GM10266 (cell line): ENCODE data around the gene TMEM107.

Experiments
- DNase-seq: peaks from one replicate; pipeline ENCODE4 v3.0.0; 2012; ENCODE audit errors: extremely low spot score
- TF ChIP-seq, protein P1 (sequence below): IDR thresholded peaks from 2 replicates; pipeline ENCODE4 v1.5.1; 2012; ENCODE audit warnings: mild to moderate bottlenecking, low read depth; ENCODE audit not compliant: control insufficient read depth, insufficient read depth; ENCODE audit errors: missing control alignments

The TMEM107 gene

DNA sequence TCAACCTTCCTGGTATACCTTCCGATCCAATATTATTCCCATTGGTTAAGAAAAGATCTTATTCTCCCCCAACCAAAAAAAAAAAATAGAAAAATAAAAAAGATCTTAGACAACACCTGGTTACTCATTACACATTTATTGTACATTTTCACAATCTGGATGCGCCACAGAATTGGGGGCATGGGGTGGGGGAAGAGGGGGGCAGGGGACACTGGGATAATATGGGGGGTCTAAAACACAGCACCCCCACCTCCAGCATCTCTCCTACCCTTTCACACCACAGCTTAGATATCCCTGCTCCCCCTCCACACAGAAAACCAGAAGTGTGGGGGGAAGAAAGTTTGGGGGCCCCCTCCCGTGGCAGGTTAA is 17.2 kb downstream of the TMEM107 start:
- no peak for DNase-seq
- TF ChIP-seq, protein P1, sequence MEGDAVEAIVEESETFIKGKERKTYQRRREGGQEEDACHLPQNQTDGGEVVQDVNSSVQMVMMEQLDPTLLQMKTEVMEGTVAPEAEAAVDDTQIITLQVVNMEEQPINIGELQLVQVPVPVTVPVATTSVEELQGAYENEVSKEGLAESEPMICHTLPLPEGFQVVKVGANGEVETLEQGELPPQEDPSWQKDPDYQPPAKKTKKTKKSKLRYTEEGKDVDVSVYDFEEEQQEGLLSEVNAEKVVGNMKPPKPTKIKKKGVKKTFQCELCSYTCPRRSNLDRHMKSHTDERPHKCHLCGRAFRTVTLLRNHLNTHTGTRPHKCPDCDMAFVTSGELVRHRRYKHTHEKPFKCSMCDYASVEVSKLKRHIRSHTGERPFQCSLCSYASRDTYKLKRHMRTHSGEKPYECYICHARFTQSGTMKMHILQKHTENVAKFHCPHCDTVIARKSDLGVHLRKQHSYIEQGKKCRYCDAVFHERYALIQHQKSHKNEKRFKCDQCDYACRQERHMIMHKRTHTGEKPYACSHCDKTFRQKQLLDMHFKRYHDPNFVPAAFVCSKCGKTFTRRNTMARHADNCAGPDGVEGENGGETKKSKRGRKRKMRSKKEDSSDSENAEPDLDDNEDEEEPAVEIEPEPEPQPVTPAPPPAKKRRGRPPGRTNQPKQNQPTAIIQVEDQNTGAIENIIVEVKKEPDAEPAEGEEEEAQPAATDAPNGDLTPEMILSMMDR = no peak

DNA sequence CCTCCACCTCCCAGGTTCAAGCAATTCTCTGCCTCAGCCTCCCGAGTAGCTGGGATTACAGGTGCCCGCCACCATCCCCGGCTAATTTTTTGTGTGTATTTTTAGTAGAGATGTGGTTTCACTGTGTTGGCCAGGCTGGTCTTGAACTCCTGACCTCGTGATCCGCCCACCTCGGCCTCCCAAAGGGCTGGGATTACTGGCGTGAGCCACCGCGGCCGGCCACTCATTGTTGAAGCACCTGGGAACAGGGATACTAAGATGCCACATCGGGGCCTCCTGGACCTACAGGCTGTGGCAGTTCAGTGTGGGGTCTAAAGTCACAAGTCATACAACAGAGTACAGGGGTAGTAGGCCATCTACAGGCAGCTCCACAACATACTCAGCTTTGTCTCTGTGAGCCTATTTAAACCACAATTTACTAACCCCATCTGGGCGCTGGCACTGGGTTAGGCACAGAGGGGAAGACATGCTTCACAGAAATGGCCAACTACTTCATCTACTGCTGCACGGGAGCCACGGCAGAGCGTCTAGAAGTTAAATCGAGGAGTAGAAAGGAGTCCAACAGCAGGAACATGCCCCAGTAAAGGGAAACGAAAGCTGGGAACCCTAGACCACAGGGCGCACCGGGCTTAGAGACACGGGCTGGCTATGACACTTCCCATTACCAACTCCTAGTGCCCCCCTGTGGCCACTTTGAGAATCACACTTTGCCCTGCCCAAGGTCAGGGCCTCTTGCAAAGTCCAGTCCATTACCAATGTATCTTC is 17.7 kb downstream of the TMEM107 start:
- peak; percentile 87 for DNase-seq
- TF ChIP-seq, protein P1 = peak; percentile 89

DNA sequence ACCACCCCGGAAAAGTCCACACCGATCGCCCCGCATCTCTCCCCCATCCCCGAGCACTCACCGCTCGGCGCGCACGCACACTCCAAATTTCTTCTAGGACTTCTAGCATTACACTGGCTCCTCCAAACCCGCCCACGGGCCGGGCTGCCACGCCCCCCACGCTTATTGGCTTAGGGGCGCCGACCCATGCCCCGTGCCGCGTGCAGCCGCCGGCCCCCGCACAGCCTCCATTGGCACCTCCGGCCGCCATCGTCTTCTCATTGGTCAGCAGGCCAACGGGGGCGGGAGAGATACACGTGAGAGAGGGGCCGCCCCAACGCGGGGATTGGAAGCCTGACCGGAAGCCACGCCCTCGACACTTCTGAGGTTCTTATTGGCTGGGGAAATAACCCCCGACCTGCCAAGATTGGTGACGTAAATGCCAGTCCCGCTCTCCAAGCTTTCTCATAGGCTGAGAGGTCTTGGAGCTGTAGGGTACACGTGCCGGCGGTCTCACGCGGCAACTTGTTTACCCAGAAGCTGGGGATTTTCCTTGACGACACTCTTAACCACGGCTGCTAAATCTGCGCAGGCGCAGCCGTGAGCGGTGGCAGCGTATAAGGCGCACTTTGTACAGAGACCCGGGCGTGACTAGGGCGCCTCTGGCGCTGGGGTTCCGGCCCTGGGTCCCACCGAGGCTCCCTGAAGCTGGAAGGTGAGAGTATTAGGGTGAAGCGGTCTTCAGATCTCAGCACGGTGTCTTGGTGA is 19.8 kb downstream of the TMEM107 start:
- TF ChIP-seq, protein P1 = peak; percentile 8
- peak; percentile 97 for DNase-seq

DNA sequence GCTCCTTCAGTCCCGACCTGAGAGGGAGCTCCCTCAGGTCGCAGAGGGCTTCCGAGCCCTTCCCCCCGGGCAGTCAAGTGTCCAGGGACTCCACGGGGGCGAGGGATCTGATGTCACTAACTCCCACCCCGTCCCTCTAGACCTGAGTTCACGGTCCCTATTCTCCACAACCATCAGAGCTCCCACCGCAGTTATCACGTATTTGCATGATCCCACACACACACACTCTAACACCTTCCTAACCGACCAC is 20.3 kb downstream of the TMEM107 start:
- TF ChIP-seq, protein P1 = no peak
- no peak for DNase-seq

DNA sequence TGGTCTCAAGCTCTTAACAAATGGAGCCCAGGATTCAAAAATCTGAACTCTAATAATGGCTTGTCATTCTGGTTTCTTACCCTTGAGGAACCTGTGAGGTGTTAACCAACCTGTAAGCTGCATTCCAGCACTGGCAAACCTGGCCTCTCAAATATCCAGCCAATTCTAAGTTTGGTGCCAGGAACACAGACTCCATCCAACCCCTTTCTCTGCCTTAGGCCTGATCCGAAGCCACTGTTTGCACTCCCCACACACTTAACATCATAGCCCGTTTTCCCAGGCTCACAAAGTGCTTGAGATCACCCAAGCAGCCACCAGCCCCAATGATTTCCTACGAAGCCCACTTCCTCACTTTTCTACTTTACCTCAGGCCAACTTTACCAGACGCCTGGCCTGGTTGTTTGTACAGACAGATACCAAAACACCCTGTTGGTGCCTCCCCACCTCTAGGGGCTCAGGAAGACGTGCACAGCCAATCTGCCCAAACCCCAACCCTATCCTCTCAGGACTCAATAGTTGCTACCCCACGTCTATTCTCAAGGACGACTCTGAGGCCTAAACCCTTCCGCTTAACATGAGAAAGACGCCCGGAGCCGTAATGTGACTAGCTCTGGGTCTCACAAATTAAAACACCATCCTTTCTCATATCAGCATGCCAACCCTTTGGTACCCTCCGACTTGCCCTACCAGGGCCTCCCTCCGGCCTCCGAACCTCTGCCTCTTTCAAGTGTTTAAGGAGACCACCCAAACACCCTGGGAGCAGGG is 20.8 kb downstream of the TMEM107 start:
- DNase-seq = no peak
- TF ChIP-seq, protein P1 = no peak

DNA sequence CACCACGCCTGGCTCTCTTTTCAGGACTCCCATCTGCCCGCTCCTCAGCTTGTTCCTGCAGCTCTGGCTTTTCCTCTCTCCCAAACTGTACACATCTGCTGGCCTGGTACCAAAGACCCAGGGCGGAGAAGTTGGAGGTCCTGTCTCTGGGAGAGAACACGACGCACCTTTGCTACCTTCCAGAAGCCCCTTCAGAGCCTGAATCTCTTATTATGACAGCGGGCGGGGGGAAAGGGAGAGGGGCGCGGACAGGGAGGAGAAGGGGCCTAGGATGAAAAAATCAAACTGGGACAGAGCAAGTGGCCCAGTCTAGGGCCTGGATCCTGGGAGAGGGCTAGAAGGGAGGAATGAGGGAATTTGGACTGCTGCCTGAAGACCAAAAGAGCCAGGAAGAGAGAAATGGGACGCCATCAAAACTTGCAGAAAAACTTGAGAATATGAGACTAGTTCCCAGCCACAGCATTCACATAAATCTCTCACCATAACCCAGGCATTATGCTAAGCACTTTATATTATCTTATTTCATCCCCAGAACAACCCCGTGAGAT is 21.5 kb downstream of the TMEM107 start:
- DNase-seq = no peak
- TF ChIP-seq, protein P1 = no peak
